Activated naive CD8-positive, alpha-beta T cell treated with anti-CD3 and anti-CD28 coated beads, Interleukin-2, amount 50 U/mL, for 24 hours (primary cell): ENCODE measurements around the gene ODAD3.
"Not testable (repeated sequence)": the region's sequence is repeated elsewhere in the genome, so short reads cannot be mapped to it uniquely, and the experiment has no call there.

Experiments
- ATAC-seq: fragments of 150-1000 bp; cut with Tn5 transposase; one replicate; pipeline ENCODE4 v1.10.0; 2021
- DNase-seq: peaks from one replicate; pipeline ENCODE4 v3.0.0; 2021
- H3K27ac Mint-ChIP-seq: one replicate; pipeline ENCODE4 v1.8.0; 2021; ENCODE audit warnings: mild to moderate bottlenecking, mixed read lengths
- H3K27me3 Mint-ChIP-seq: one replicate; pipeline ENCODE4 v1.8.0; 2021; ENCODE audit warnings: mixed read lengths
- H3K36me3 Mint-ChIP-seq: one replicate; pipeline ENCODE4 v1.8.0; 2021; ENCODE audit warnings: low read depth, mixed read lengths
- H3K4me1 Mint-ChIP-seq: one replicate; pipeline ENCODE4 v1.8.0; 2021; ENCODE audit warnings: mixed read lengths
- H3K4me3 Mint-ChIP-seq: one replicate; pipeline ENCODE4 v1.8.0; 2021; ENCODE audit warnings: mild to moderate bottlenecking, moderate library complexity, mixed read lengths
- H3K9me3 Mint-ChIP-seq: one replicate; pipeline ENCODE4 v1.8.0; 2021; ENCODE audit warnings: mixed read lengths

Gene ODAD3

GRCh38 chr19:11383706-11384048, 51.2 kb downstream of the ODAD3 start:
- H3K36me3 Mint-ChIP-seq: peaks cover 3% of the 10 kb centered on the region
- peaks cover 32% of the 10 kb centered on the region for H3K4me1 Mint-ChIP-seq
- peak overlapping the region; percentile 65 for H3K4me3 Mint-ChIP-seq
- DNase-seq (no peak), ATAC-seq (no peak)
- peaks cover 15% of the 10 kb centered on the region for H3K27me3 Mint-ChIP-seq
- H3K9me3 Mint-ChIP-seq: no peaks in the 10 kb centered on the region
- H3K27ac Mint-ChIP-seq: no peak overlapping the region

- H3K4me1 Mint-ChIP-seq: peaks cover 37% of the 10 kb centered on the region
Observed at GRCh38 chr19:11382898-11383705, 51.8 kb downstream of the ODAD3 start.

GRCh38 chr19:11380653-11381537, 54.0 kb downstream of the ODAD3 start:
- peaks cover 15% of the 10 kb centered on the region for H3K27me3 Mint-ChIP-seq
- H3K4me3 Mint-ChIP-seq: peak overlapping the region; percentile 89
- H3K36me3 Mint-ChIP-seq: peaks cover 12% of the 10 kb centered on the region
- peak; percentile 93 for DNase-seq
- peaks cover 54% of the 10 kb centered on the region for H3K4me1 Mint-ChIP-seq
- ATAC-seq: peak; percentile 83
- H3K27ac Mint-ChIP-seq: peak overlapping the region; percentile 95
- no peaks in the 10 kb centered on the region for H3K9me3 Mint-ChIP-seq

More at GRCh38 chr19:11382898-11383705, 51.8 kb downstream of the ODAD3 start:
- DNase-seq (peak; percentile 69), ATAC-seq (no peak)
- Mint-ChIP-seq H3K36me3 (peaks cover 3% of the 10 kb centered on the region), H3K9me3 (no peaks in the 10 kb centered on the region), H3K27ac (peak overlapping the region; percentile 42), H3K4me3 (peak overlapping the region; percentile 65), H3K27me3 (peaks cover 15% of the 10 kb centered on the region)

GRCh38 chr19:11379857-11380350, 55.0 kb downstream of the ODAD3 start:
- ATAC-seq: no peak
- Mint-ChIP-seq H3K4me1 (peaks cover 58% of the 10 kb centered on the region), H3K27ac (peak overlapping the region; percentile 95), H3K4me3 (peak overlapping the region; percentile 89), H3K9me3 (no peaks in the 10 kb centered on the region), H3K27me3 (peaks cover 15% of the 10 kb centered on the region), H3K36me3 (peaks cover 13% of the 10 kb centered on the region)
- no peak for DNase-seq

GRCh38 chr19:11379269-11379845, 55.6 kb downstream of the ODAD3 start:
- peaks cover 57% of the 10 kb centered on the region for H3K4me1 Mint-ChIP-seq
- ATAC-seq: not testable (repeated sequence)

GRCh38 chr19:11378319-11379189, 56.4 kb downstream of the ODAD3 start:
- Mint-ChIP-seq H3K27ac (peak overlapping the region; percentile 35), H3K36me3 (peaks cover 13% of the 10 kb centered on the region), H3K9me3 (no peaks in the 10 kb centered on the region), H3K27me3 (peaks cover 14% of the 10 kb centered on the region), H3K4me1 (peaks cover 56% of the 10 kb centered on the region), H3K4me3 (no peak overlapping the region)
- peak; percentile 29 for DNase-seq
- ATAC-seq: no peak

More at GRCh38 chr19:11379269-11379845, 55.6 kb downstream of the ODAD3 start:
- H3K27ac Mint-ChIP-seq, H3K4me3 Mint-ChIP-seq, H3K9me3 Mint-ChIP-seq, DNase-seq: not testable (repeated sequence)
- Mint-ChIP-seq H3K36me3 (peaks cover 13% of the 10 kb centered on the region), H3K27me3 (peaks cover 15% of the 10 kb centered on the region)

GRCh38 chr19:11377756-11378155, 57.2 kb downstream of the ODAD3 start:
- H3K9me3 Mint-ChIP-seq: no peaks in the 10 kb centered on the region
- H3K36me3 Mint-ChIP-seq: peaks cover 13% of the 10 kb centered on the region
- ATAC-seq (no peak), DNase-seq (no peak)
- peaks cover 58% of the 10 kb centered on the region for H3K4me1 Mint-ChIP-seq
- peaks cover 11% of the 10 kb centered on the region for H3K27me3 Mint-ChIP-seq
- no peak overlapping the region for H3K4me3 Mint-ChIP-seq
- no peak overlapping the region for H3K27ac Mint-ChIP-seq

GRCh38 chr19:11377237-11377636, 57.7 kb downstream of the ODAD3 start:
- H3K27me3 Mint-ChIP-seq: peaks cover 7% of the 10 kb centered on the region
- peak overlapping the region; percentile 70 for H3K27ac Mint-ChIP-seq
- H3K4me1 Mint-ChIP-seq: peaks cover 55% of the 10 kb centered on the region
- peak; percentile 14 for DNase-seq
- no peak for ATAC-seq
- H3K36me3 Mint-ChIP-seq: peaks cover 13% of the 10 kb centered on the region
- H3K4me3 Mint-ChIP-seq: peak overlapping the region; percentile 57
- H3K9me3 Mint-ChIP-seq: no peaks in the 10 kb centered on the region

- Mint-ChIP-seq H3K36me3 (peaks cover 16% of the 10 kb centered on the region), H3K9me3 (no peaks in the 10 kb centered on the region), H3K27ac (no peak overlapping the region), H3K4me1 (peaks cover 42% of the 10 kb centered on the region), H3K4me3 (no peak overlapping the region), H3K27me3 (no peaks in the 10 kb centered on the region)
- DNase-seq (peak; percentile 68), ATAC-seq (peak; percentile 42)
Observed at GRCh38 chr19:11375143-11375948, 59.6 kb downstream of the ODAD3 start.

GRCh38 chr19:11374433-11375142, 60.3 kb downstream of the ODAD3 start, which contains the start of gene SWSAP1:
Gene SWSAP1, plus strand, starts transcription at chr19:11374666. Its CDS starts 15 bp downstream, at chr19:11374681.
- Mint-ChIP-seq H3K9me3 (no peaks in the 10 kb centered on the region), H3K36me3 (peaks cover 14% of the 10 kb centered on the region), H3K27me3 (no peaks in the 10 kb centered on the region), H3K4me1 (peaks cover 36% of the 10 kb centered on the region), H3K27ac (no peak within 1 kb of the TSS), H3K4me3 (no peak within 1 kb of the TSS)
- ATAC-seq (peak; percentile 94), DNase-seq (peak; percentile 96)

- Mint-ChIP-seq H3K27me3 (no peaks in the 10 kb centered on the region), H3K9me3 (no peaks in the 10 kb centered on the region), H3K36me3 (peaks cover 16% of the 10 kb centered on the region), H3K27ac (no peak overlapping the region), H3K4me3 (no peak overlapping the region), H3K4me1 (peaks cover 33% of the 10 kb centered on the region)
- no peak for ATAC-seq
- DNase-seq: peak; percentile 13
Observed at GRCh38 chr19:11373885-11374432, 61.0 kb downstream of the ODAD3 start.

GRCh38 chr19:11373166-11373884, 61.6 kb downstream of the ODAD3 start:
- ATAC-seq (no peak), DNase-seq (no peak)
- Mint-ChIP-seq H3K9me3 (no peaks in the 10 kb centered on the region), H3K27ac (no peak overlapping the region), H3K36me3 (peaks cover 16% of the 10 kb centered on the region), H3K4me1 (peaks cover 27% of the 10 kb centered on the region), H3K4me3 (no peak overlapping the region), H3K27me3 (no peaks in the 10 kb centered on the region)
